ENCODE data around the gene SLC1A6.
"Not testable (repeated sequence)": the region's sequence is repeated elsewhere in the genome, so short reads cannot be mapped to it uniquely, and the experiment has no call there.

The SLC1A6 gene

GRCh38 chr19:14979476-14980255 lies at the start of gene SLC1A6:
SLC1A6 (minus strand) TSS chr19:14979864; CDS start chr19:14972910, 6,954 bp downstream.
- no peaks in the 10 kb centered on the region for H3K36me3 ChIP-seq (ENCODE audit: control insufficient read depth, low read depth, low read length)
- H3K9ac ChIP-seq (ENCODE audit: low read length), result peak within 1 kb of the TSS; percentile 67
- peaks cover 22% of the 10 kb centered on the region for H3K27me3 ChIP-seq (ENCODE audit: control insufficient read depth, insufficient read depth, low read length)

GRCh38 chr19:15028490-15028889 lies 48.8 kb upstream of the SLC1A6 start:
- no peaks in the 10 kb centered on the region for H3K4me1 ChIP-seq (ENCODE audit: control insufficient read depth, low read depth, low read length)
- H3K9ac ChIP-seq (ENCODE audit: low read length), result no peak overlapping the region
- H3K27me3 ChIP-seq (ENCODE audit: control insufficient read depth, insufficient read depth, low read length), result no peaks in the 10 kb centered on the region
- H3K27ac ChIP-seq (ENCODE audit: low read length), result no peak overlapping the region
- no peak overlapping the region for H3K4me3 ChIP-seq (ENCODE audit: low read length)
- H3K9me3 ChIP-seq (ENCODE audit: control insufficient read depth, low read depth, low read length), result no peaks in the 10 kb centered on the region
- H3K36me3 ChIP-seq (ENCODE audit: control insufficient read depth, low read depth, low read length), result no peaks in the 10 kb centered on the region

More at GRCh38 chr19:14979476-14980255, at the start of gene SLC1A6:
- Histone ChIP-seq H3K9me3 (ENCODE audit: control insufficient read depth, low read depth, low read length) (no peaks in the 10 kb centered on the region), H3K27ac (ENCODE audit: low read length) (no peak within 1 kb of the TSS), H3K4me3 (ENCODE audit: low read length) (peak within 1 kb of the TSS; percentile 76), H3K4me1 (ENCODE audit: control insufficient read depth, low read depth, low read length) (peaks cover 4% of the 10 kb centered on the region)

- no peak overlapping the region for H3K9ac ChIP-seq (ENCODE audit: low read length)
- no peaks in the 10 kb centered on the region for H3K27me3 ChIP-seq (ENCODE audit: control insufficient read depth, insufficient read depth, low read length)
- no peak overlapping the region for H3K4me3 ChIP-seq (ENCODE audit: low read length)
- no peaks in the 10 kb centered on the region for H3K4me1 ChIP-seq (ENCODE audit: control insufficient read depth, low read depth, low read length)
- no peak overlapping the region for H3K27ac ChIP-seq (ENCODE audit: low read length)
- no peaks in the 10 kb centered on the region for H3K36me3 ChIP-seq (ENCODE audit: control insufficient read depth, low read depth, low read length)
- no peaks in the 10 kb centered on the region for H3K9me3 ChIP-seq (ENCODE audit: control insufficient read depth, low read depth, low read length)
Observed at GRCh38 chr19:15025217-15025616, 45.6 kb upstream of the SLC1A6 start.

- Histone ChIP-seq H3K27ac (ENCODE audit: low read length) (no peak overlapping the region), H3K27me3 (ENCODE audit: control insufficient read depth, insufficient read depth, low read length) (no peaks in the 10 kb centered on the region), H3K9ac (ENCODE audit: low read length) (no peak overlapping the region), H3K4me1 (ENCODE audit: control insufficient read depth, low read depth, low read length) (no peaks in the 10 kb centered on the region), H3K9me3 (ENCODE audit: control insufficient read depth, low read depth, low read length) (no peaks in the 10 kb centered on the region), H3K4me3 (ENCODE audit: low read length) (no peak overlapping the region), H3K36me3 (ENCODE audit: control insufficient read depth, low read depth, low read length) (no peaks in the 10 kb centered on the region)
Observed at GRCh38 chr19:15022752-15023151, 43.1 kb upstream of the SLC1A6 start.

GRCh38 chr19:15021286-15022007 lies 41.8 kb upstream of the SLC1A6 start:
- H3K4me1 ChIP-seq (ENCODE audit: control insufficient read depth, low read depth, low read length), result no peaks in the 10 kb centered on the region

GRCh38 chr19:15018836-15019235 lies 39.2 kb upstream of the SLC1A6 start:
- H3K36me3 ChIP-seq (ENCODE audit: control insufficient read depth, low read depth, low read length); H3K27me3 ChIP-seq (ENCODE audit: control insufficient read depth, insufficient read depth, low read length); H3K4me1 ChIP-seq (ENCODE audit: control insufficient read depth, low read depth, low read length); H3K9me3 ChIP-seq (ENCODE audit: control insufficient read depth, low read depth, low read length); H3K9ac ChIP-seq (ENCODE audit: low read length); H3K27ac ChIP-seq (ENCODE audit: low read length); H3K4me3 ChIP-seq (ENCODE audit: low read length): not testable (repeated sequence)

More at GRCh38 chr19:15021286-15022007, 41.8 kb upstream of the SLC1A6 start:
- H3K9me3 ChIP-seq (ENCODE audit: control insufficient read depth, low read depth, low read length), result no peaks in the 10 kb centered on the region
- H3K36me3 ChIP-seq (ENCODE audit: control insufficient read depth, low read depth, low read length), result no peaks in the 10 kb centered on the region
- H3K4me3 ChIP-seq (ENCODE audit: low read length), result no peak overlapping the region
- no peak overlapping the region for H3K27ac ChIP-seq (ENCODE audit: low read length)
- H3K9ac ChIP-seq (ENCODE audit: low read length), result no peak overlapping the region
- no peaks in the 10 kb centered on the region for H3K27me3 ChIP-seq (ENCODE audit: control insufficient read depth, insufficient read depth, low read length)

- no peaks in the 10 kb centered on the region for H3K9me3 ChIP-seq (ENCODE audit: control insufficient read depth, low read depth, low read length)
- H3K27me3 ChIP-seq (ENCODE audit: control insufficient read depth, insufficient read depth, low read length), result peaks cover 33% of the 10 kb centered on the region
- no peaks in the 10 kb centered on the region for H3K4me1 ChIP-seq (ENCODE audit: control insufficient read depth, low read depth, low read length)
- no peak overlapping the region for H3K9ac ChIP-seq (ENCODE audit: low read length)
- no peak overlapping the region for H3K4me3 ChIP-seq (ENCODE audit: low read length)
- H3K36me3 ChIP-seq (ENCODE audit: control insufficient read depth, low read depth, low read length), result no peaks in the 10 kb centered on the region
- H3K27ac ChIP-seq (ENCODE audit: low read length), result no peak overlapping the region
Observed at GRCh38 chr19:15015946-15016542, 36.4 kb upstream of the SLC1A6 start.

- no peaks in the 10 kb centered on the region for H3K9me3 ChIP-seq (ENCODE audit: control insufficient read depth, low read depth, low read length)
- H3K27me3 ChIP-seq (ENCODE audit: control insufficient read depth, insufficient read depth, low read length), result peaks cover 47% of the 10 kb centered on the region
- H3K27ac ChIP-seq (ENCODE audit: low read length), result no peak overlapping the region
- no peaks in the 10 kb centered on the region for H3K36me3 ChIP-seq (ENCODE audit: control insufficient read depth, low read depth, low read length)
- no peaks in the 10 kb centered on the region for H3K4me1 ChIP-seq (ENCODE audit: control insufficient read depth, low read depth, low read length)
- no peak overlapping the region for H3K9ac ChIP-seq (ENCODE audit: low read length)
- no peak overlapping the region for H3K4me3 ChIP-seq (ENCODE audit: low read length)
Observed at GRCh38 chr19:15014579-15014978, 34.9 kb upstream of the SLC1A6 start.

GRCh38 chr19:15010501-15011300 lies 31.0 kb upstream of the SLC1A6 start:
- H3K4me3 ChIP-seq (ENCODE audit: low read length), result peak overlapping the region; percentile 60
- peaks cover 47% of the 10 kb centered on the region for H3K27me3 ChIP-seq (ENCODE audit: control insufficient read depth, insufficient read depth, low read length)
- H3K9me3 ChIP-seq (ENCODE audit: control insufficient read depth, low read depth, low read length), result no peaks in the 10 kb centered on the region

GRCh38 chr19:15008308-15008707 lies 28.6 kb upstream of the SLC1A6 start:
- Histone ChIP-seq H3K36me3 (ENCODE audit: control insufficient read depth, low read depth, low read length) (no peaks in the 10 kb centered on the region), H3K4me1 (ENCODE audit: control insufficient read depth, low read depth, low read length) (no peaks in the 10 kb centered on the region), H3K27me3 (ENCODE audit: control insufficient read depth, insufficient read depth, low read length) (peaks cover 36% of the 10 kb centered on the region), H3K27ac (ENCODE audit: low read length) (no peak overlapping the region), H3K4me3 (ENCODE audit: low read length) (no peak overlapping the region), H3K9ac (ENCODE audit: low read length) (no peak overlapping the region), H3K9me3 (ENCODE audit: control insufficient read depth, low read depth, low read length) (no peaks in the 10 kb centered on the region)

More at GRCh38 chr19:15010501-15011300, 31.0 kb upstream of the SLC1A6 start:
- Histone ChIP-seq H3K27ac (ENCODE audit: low read length) (no peak overlapping the region), H3K36me3 (ENCODE audit: control insufficient read depth, low read depth, low read length) (no peaks in the 10 kb centered on the region), H3K9ac (ENCODE audit: low read length) (peak overlapping the region; percentile 50), H3K4me1 (ENCODE audit: control insufficient read depth, low read depth, low read length) (no peaks in the 10 kb centered on the region)

GRCh38 chr19:14997981-14998380 lies 18.3 kb upstream of the SLC1A6 start:
- Histone ChIP-seq H3K9ac (ENCODE audit: low read length) (no peak overlapping the region), H3K9me3 (ENCODE audit: control insufficient read depth, low read depth, low read length) (no peaks in the 10 kb centered on the region), H3K27ac (ENCODE audit: low read length) (no peak overlapping the region), H3K27me3 (ENCODE audit: control insufficient read depth, insufficient read depth, low read length) (peaks cover 5% of the 10 kb centered on the region), H3K4me1 (ENCODE audit: control insufficient read depth, low read depth, low read length) (no peaks in the 10 kb centered on the region), H3K4me3 (ENCODE audit: low read length) (no peak overlapping the region), H3K36me3 (ENCODE audit: control insufficient read depth, low read depth, low read length) (no peaks in the 10 kb centered on the region)

Measured in iPS-18a (cell line).